ENCODE measurements around the gene RBM11. TPM values are rescaled to one million over a fixed set of nuclear protein-coding genes. Genes with fewer than 3 reads are reported as not detected.

The RBM11 gene
- total and polyA plus RNA-seq, 2 of the 8 experiments (the other 6 are each of a cell fraction or from before 2014, with no cell fraction given), result 3.9 to 10.1 TPM

DNA sequence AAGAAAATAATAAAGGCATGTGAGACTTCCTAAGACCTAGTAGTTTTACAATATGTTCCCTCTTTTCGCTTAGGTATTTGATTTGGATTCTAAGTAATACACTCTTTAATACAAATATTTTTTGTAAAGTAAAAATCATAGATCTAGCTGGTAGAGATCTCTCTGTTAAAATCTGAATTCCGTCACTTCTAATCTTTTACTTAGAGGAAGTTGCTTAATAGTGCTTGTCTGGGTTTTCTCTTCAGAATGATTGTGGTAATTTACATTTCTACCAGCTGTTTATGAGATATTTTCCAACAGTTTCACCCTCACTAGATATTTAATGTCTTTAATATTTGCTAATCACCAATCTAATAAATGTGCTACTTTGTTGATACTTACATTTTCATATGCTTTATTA, 23.3 kb downstream of the RBM11 start (continued):
- TF ChIP-seq, protein P1, sequence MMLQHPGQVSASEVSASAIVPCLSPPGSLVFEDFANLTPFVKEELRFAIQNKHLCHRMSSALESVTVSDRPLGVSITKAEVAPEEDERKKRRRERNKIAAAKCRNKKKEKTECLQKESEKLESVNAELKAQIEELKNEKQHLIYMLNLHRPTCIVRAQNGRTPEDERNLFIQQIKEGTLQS (IDR thresholded peaks at IDR 0.05; ENCODE audit: insufficient read depth, low read depth, low read length), result no peak
- TF ChIP-seq SP1 (IDR thresholded peaks at IDR 0.05; ENCODE audit: low read depth, low read length) (no peak), RNF2 (IDR thresholded peaks at IDR 0.05; ENCODE audit: borderline replicate concordance, low read depth, low read length, missing control alignments, poor library complexity, severe bottlenecking) (no peak)
